Measurements from ENCODE around the gene FBXW5. TPM values are rescaled to one million over a fixed set of nuclear protein-coding genes. Genes with fewer than 3 reads are reported as not detected.

FBXW5 gene
- total RNA-seq, 4 donors from 2014 or later, result 294 to 820 (median 446) TPM

DNA sequence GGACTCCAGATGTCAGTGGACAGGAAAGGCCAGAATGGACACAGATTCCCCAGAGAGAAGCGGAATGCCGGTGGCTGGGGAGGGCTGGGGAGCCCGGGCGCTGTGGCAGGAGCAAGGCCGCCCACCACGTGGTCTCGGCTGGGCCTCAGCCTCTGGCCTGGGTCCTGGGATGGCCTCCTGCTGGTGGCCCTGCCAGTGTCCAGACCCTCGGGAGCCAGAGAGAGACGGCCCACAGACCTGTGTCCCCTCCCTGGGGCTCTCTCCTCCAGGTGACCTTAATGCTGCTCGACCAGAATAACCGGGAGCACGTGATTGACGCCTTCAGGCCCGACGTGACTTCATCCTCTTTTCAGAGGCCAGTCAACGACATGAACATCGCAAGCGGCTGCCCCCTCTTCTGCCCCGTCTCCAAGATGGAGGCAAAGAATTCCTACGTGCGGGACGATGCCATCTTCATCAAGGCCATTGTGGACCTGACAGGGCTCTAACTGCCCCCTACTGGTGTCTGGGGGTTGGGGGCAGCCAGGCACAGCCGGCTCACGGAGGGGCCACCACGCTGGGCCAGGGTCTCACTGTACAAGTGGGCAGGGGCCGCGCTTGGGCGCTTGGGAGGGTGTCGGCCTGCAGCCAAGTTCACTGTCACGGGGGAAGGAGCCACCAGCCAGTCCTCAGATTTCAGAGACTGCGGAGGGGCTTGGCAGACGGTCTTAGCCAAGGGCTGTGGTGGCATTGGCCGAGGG, 19.0 kb downstream of the FBXW5 start:
- 88% methylated on average over 32 of the region's 33 CpGs; no CpG with 5 or more reads in 1 of the 2 donors for WGBS, 2 donors (ENCODE audit: low coverage in 1 of 2)
- no peak for TF ChIP-seq EP300 (IDR thresholded peaks at IDR 0.05; ENCODE audit: low read depth)
- no peak for TF ChIP-seq POLR2A (IDR thresholded peaks at IDR 0.05)
- no peak for TF ChIP-seq POLR2AphosphoS5 (IDR thresholded peaks at IDR 0.05)
- no peak for TF ChIP-seq CTCF (IDR thresholded peaks at IDR 0.05)
- in situ Hi-C loops (cut with MboI; ENCODE audit: low pct_ligation_motif_present in 1 of 4, low pct_unique_long_range_greater_than_20kb in 1 of 4, low sequenced_read_pairs in 3 of 4) (no loop called here), intact Hi-C loops (cut with DNase I; ENCODE audit: low total_unique reads) (no loop called here)
- H3K4me1 ChIP-seq, result no peaks in the 10 kb centered on the region
- no peak overlapping the region for H3K4me3 ChIP-seq
- peaks cover 0 to 3% (median under 1%) of the 10 kb centered on the region in 4 donors for H3K36me3 ChIP-seq
- no peak overlapping the region for H3K27ac ChIP-seq
- no peaks in the 10 kb centered on the region for H3K9me3 ChIP-seq
- DNase-seq, result no peak
- H3K27me3 ChIP-seq, result no peaks in the 10 kb centered on the region

DNA sequence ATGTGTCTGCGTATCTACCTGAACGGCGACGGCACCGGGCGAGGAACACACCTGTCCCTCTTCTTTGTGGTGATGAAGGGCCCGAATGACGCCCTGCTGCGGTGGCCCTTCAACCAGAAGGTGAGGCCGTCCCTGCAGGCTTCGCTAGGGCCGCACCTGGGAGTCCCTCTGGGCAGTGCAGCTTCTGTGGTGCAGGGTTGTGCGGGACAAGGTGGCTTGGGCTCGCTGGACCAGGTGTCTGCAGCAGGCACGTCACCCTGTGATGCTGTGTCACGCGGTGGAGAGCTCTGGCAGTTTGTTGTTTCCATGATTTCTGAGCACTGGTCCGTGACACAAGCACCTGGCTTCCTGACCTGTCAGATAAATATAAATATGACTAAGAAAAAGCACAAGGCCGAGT, 20.7 kb downstream of the FBXW5 start:
- no peak for DNase-seq
- Histone ChIP-seq H3K4me3 (no peak overlapping the region), H3K4me1 (no peaks in the 10 kb centered on the region), H3K36me3 (peaks cover 0 to 15% (median 2%) of the 10 kb centered on the region in 4 donors), H3K27ac (no peak overlapping the region), H3K27me3 (no peaks in the 10 kb centered on the region), H3K9me3 (no peaks in the 10 kb centered on the region)
- 96% methylated on average over 19 of the region's 19 CpGs; no CpG with 5 or more reads in 1 of the 2 donors for WGBS, 2 donors (ENCODE audit: low coverage in 1 of 2)
- in situ Hi-C loops (cut with MboI; ENCODE audit: low pct_ligation_motif_present in 1 of 4, low pct_unique_long_range_greater_than_20kb in 1 of 4, low sequenced_read_pairs in 3 of 4), result no loop called here
- no peak for TF ChIP-seq POLR2A (IDR thresholded peaks at IDR 0.05)
- no peak for TF ChIP-seq CTCF (IDR thresholded peaks at IDR 0.05)
- no peak for TF ChIP-seq POLR2AphosphoS5 (IDR thresholded peaks at IDR 0.05)
- TF ChIP-seq EP300 (IDR thresholded peaks at IDR 0.05; ENCODE audit: low read depth), result no peak
- intact Hi-C loops (cut with DNase I; ENCODE audit: low total_unique reads), result no loop called here

- 88% methylated on average over 15 of the region's 19 CpGs; no CpG with 5 or more reads in 1 of the 2 donors for WGBS, 2 donors (ENCODE audit: low coverage in 1 of 2)
- Histone ChIP-seq H3K36me3 (peaks cover 0 to 17% (median 5%) of the 10 kb centered on the region in 4 donors), H3K4me3 (no peak overlapping the region), H3K4me1 (no peaks in the 10 kb centered on the region), H3K27ac (no peak overlapping the region), H3K27me3 (no peaks in the 10 kb centered on the region), H3K9me3 (no peaks in the 10 kb centered on the region)
- TF ChIP-seq POLR2AphosphoS5 (IDR thresholded peaks at IDR 0.05) (no peak), EP300 (IDR thresholded peaks at IDR 0.05; ENCODE audit: low read depth) (no peak), POLR2A (IDR thresholded peaks at IDR 0.05) (no peak), CTCF (IDR thresholded peaks at IDR 0.05) (no peak)
- no peak for DNase-seq
- in situ Hi-C loops (cut with MboI; ENCODE audit: low pct_ligation_motif_present in 1 of 4, low pct_unique_long_range_greater_than_20kb in 1 of 4, low sequenced_read_pairs in 3 of 4) (no loop called here), intact Hi-C loops (cut with DNase I; ENCODE audit: low total_unique reads) (no loop called here)
These were observed 22.0 kb downstream of the FBXW5 start for GRCh38 chr9:136922540-136922939.

GRCh38 chr9:136921718-136922117, 22.8 kb downstream of the FBXW5 start:
- intact Hi-C loops (cut with DNase I; ENCODE audit: low total_unique reads), result no loop called here
- H3K4me1 ChIP-seq, result no peaks in the 10 kb centered on the region
- H3K27ac ChIP-seq, result no peak overlapping the region
- no peaks in the 10 kb centered on the region for H3K27me3 ChIP-seq
- 84% methylated on average over 10 of the region's 10 CpGs; no CpG with 5 or more reads in 1 of the 2 donors for WGBS, 2 donors (ENCODE audit: low coverage in 1 of 2)
- no peaks in the 10 kb centered on the region for H3K9me3 ChIP-seq
- H3K4me3 ChIP-seq, result no peak overlapping the region
- no peak for DNase-seq
- H3K36me3 ChIP-seq, result peaks cover 0 to 25% (median 9%) of the 10 kb centered on the region in 4 donors
- TF ChIP-seq CTCF (IDR thresholded peaks at IDR 0.05) (no peak), POLR2AphosphoS5 (IDR thresholded peaks at IDR 0.05) (no peak), EP300 (IDR thresholded peaks at IDR 0.05; ENCODE audit: low read depth) (no peak), POLR2A (IDR thresholded peaks at IDR 0.05) (no peak)
- in situ Hi-C loops (cut with MboI; ENCODE audit: low pct_ligation_motif_present in 1 of 4, low pct_unique_long_range_greater_than_20kb in 1 of 4, low sequenced_read_pairs in 3 of 4), result no loop called here

All from transverse colon (tissue), 4 donors.